Pancreas (tissue), 10 donors: ENCODE results near the gene SIK2. TPM values are rescaled to one million over a fixed set of nuclear protein-coding genes. Genes with fewer than 3 reads are reported as not detected.

ENCODE experiments used
- ATAC-seq, 4 donors: fragments of 200-7000 bp; cut with Tn5 transposase; one replicate each; pipeline versions ENCODE4 v1.8.0 to v1.9.1; 2020; ENCODE audit warnings: mild to moderate bottlenecking in 4 of 4, moderate library complexity in 4 of 4
- DNase-seq, 6 donors: peaks; one replicate each; pipeline ENCODE4 v3.0.0-alpha.2; 2020
- FAIRE-seq: peaks from 2 replicates; lab custom pipeline; 2012; peaks lifted over from hg19 to GRCh38; lab: Jason Lieb, UNC
- H3K27ac ChIP-seq, 4 donors: fragments of 200-600 bp; sonication (generic); 1 replicate in 3 of 4; 2 replicates in 1 of 4; pipeline versions ENCODE4 v1.5.0 to v1.8.0; 2020
- H3K27me3 ChIP-seq, 4 donors: fragments of 200-600 bp; one replicate each; pipeline ENCODE4 v1.8.0; 2021
- H3K36me3 ChIP-seq, 3 donors: fragments of 200-600 bp; sonication (generic) in 1 of 3; one replicate each; pipeline versions ENCODE4 v1.5.0 to v1.8.0; 2020 to 2021
- H3K4me1 ChIP-seq, 3 donors: fragments of 200-600 bp; one replicate each; pipeline ENCODE4 v1.8.0; 2021
- H3K4me3 ChIP-seq, 4 donors: fragments of 200-600 bp; sonication (generic) in 2 of 4; one replicate each; pipeline versions ENCODE4 v1.5.0 to v1.8.0; 2020 to 2021
- H3K9me3 ChIP-seq, 4 donors: fragments of 200-600 bp; one replicate each; pipeline ENCODE4 v1.8.0; 2021
- WGBS, 2 donors: extraction: QIAGEN DNeasy Blood & Tissue Kit; methylation state at CpG; one replicate each; pipeline ENCODE4 v1.1.7; 2013; 5-methylcytosine and 5-hydroxymethylcytosine counted together
- intact Hi-C, 3 donors: fragments of 100-400 bp; cut with DNase I; formaldehyde crosslinking; loops; one replicate each; pipeline versions ENCODE4 v1.11.1 to v1.14.2; 2022
- polyA plus RNA-seq, 2 donors: library from polyadenylated mRNA; stranded (reverse); fragments of 200-250 nt; gene quantifications; one replicate each; pipeline ENCODE4 v1.2.3, GENCODE V29; 2013
- total RNA-seq, 6 donors: library from RNA; stranded (reverse); fragmentation: NEBNext Ultra II Directional in 4 of 6; extraction: Animal tissue kit (Norgen Biotek cat#: 25700) in 4 of 6; gene quantifications; one replicate each; pipeline versions ENCODE4 v1.2.1 to v1.2.4, GENCODE V29; 2021 to 2023
- TF ChIP-seq, protein P1 (sequence below), 4 donors: fragments of 200-600 bp; sonication (generic) in 3 of 4; IDR thresholded peaks; one replicate each; pipeline versions ENCODE4 v1.5.0 to v1.8.0; 2021; ENCODE audit warnings: antibody characterized with exemption in 4 of 4
- donor health status: healthy with polysubstance abuse.
- donor health status: DM: no; HTN: no; CAD: no; lungs with moderate emphysema.
- donor health status: DM: no; HTN: no; CAD: no.
- donor health status: control.
- donor health status: control.
- donor health status: Bipolar disorder and iron deficiency.
- donor health status: DM: yes; HTN: yes; CAD: no.
- donor health status: DM: no; HTN: no; CAD: no.
- donor health status: DM: no; HTN: no; CAD: no.
- donor health status: DM: yes; HTN: yes; CAD: no.

The SIK2 gene
- total and polyA plus RNA-seq, 8 donors = 4.7 to 24.7 (median 17.5) TPM

DNA sequence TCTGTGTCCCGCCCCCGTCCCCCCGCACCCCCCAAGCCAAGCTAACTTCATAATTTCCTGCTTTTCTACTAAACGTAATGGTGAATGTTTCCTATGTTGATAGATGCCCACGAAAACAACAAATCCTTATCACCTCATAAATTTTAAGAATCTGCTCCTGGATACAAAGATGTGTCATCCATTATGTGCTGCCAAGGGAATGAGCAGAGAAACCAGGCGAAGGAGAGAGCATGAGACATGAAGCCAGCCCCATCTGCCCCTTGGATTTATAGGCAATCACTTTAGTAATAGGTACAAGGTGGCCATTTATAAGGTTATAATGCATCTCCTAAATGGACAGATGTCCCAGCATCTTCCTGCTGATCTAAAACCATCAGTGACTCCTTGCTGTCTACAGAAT lies 31.5 kb upstream of the SIK2 start:
- FAIRE-seq = no peak
- intact Hi-C loops = no loop called here
- H3K4me3 ChIP-seq = no peak overlapping the region
- no peaks in the 10 kb centered on the region for H3K9me3 ChIP-seq
- peaks cover 0 to 4% (median 0%) of the 10 kb centered on the region in 3 donors for H3K4me1 ChIP-seq
- WGBS, 2 donors = 62 to 83% methylated on average over 6 of the region's 6 CpGs
- no peaks in the 10 kb centered on the region for H3K36me3 ChIP-seq
- no peaks in the 10 kb centered on the region for H3K27me3 ChIP-seq
- TF ChIP-seq, protein P1, sequence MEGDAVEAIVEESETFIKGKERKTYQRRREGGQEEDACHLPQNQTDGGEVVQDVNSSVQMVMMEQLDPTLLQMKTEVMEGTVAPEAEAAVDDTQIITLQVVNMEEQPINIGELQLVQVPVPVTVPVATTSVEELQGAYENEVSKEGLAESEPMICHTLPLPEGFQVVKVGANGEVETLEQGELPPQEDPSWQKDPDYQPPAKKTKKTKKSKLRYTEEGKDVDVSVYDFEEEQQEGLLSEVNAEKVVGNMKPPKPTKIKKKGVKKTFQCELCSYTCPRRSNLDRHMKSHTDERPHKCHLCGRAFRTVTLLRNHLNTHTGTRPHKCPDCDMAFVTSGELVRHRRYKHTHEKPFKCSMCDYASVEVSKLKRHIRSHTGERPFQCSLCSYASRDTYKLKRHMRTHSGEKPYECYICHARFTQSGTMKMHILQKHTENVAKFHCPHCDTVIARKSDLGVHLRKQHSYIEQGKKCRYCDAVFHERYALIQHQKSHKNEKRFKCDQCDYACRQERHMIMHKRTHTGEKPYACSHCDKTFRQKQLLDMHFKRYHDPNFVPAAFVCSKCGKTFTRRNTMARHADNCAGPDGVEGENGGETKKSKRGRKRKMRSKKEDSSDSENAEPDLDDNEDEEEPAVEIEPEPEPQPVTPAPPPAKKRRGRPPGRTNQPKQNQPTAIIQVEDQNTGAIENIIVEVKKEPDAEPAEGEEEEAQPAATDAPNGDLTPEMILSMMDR (IDR thresholded peaks at IDR 0.05) = no peak
- no peak for DNase-seq
- H3K27ac ChIP-seq = no peak overlapping the region
- no peak for ATAC-seq

DNA sequence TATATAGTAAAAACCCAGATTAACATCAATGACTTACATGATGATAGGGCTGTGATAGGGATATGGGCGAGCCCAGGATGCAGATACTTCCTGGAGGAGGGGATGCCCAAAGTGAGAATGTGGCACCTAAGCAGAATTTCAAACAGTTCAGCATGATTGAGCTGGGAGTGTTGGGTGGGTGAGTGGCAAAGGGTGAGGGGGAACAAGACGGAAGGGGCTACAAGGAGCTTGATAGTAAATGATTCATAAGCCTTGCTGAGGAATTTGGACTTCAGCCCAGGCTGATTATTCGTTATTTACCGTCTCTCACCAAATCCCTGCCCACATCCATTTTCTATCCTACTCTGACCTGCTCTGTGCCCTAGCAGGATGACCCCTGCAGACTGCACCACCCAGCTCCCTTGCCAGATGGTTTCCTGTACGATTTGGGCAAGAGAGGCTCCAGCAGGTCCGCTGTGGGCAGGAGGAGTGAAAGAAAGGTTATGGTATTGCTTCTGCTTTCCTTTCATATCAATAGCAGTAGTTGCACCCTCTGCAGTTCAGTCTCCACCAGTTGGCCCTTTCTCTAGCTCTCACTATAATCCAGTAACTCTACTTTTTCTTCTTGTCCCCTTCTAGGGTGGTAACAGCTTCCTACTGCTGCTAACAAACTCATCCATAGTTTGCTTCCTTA lies 30.3 kb upstream of the SIK2 start:
- intact Hi-C loops = no loop called here
- H3K4me3 ChIP-seq = no peak overlapping the region
- no peaks in the 10 kb centered on the region for H3K27me3 ChIP-seq
- ATAC-seq (no peak), DNase-seq (no peak), FAIRE-seq (no peak)
- WGBS, 2 donors = 42 to 44% methylated on average over 6 of the region's 6 CpGs
- H3K36me3 ChIP-seq = no peaks in the 10 kb centered on the region
- TF ChIP-seq, protein P1 (IDR thresholded peaks at IDR 0.05) = no peak
- H3K9me3 ChIP-seq = no peaks in the 10 kb centered on the region
- no peak overlapping the region for H3K27ac ChIP-seq
- H3K4me1 ChIP-seq = peaks cover 0 to 4% (median 0%) of the 10 kb centered on the region in 3 donors

DNA sequence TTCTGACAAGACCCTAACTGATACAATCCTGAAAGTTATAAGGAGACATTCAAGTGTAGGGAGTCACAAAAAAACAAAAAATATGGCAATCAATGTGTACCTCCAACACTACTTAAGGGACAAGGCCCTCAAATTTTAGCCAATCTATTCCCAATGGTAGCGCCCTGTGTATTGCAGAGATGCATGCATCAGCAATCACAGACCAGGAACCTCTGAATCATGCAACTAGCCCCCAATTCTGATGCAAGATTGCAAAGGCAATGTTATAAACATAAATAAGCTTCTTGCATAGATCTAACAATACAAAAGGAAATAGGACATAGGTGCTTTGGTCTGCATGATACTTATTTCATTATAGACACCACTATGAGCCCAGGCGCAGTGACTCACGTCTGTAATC lies 29.7 kb upstream of the SIK2 start:
- intact Hi-C loops = no loop called here

DNA sequence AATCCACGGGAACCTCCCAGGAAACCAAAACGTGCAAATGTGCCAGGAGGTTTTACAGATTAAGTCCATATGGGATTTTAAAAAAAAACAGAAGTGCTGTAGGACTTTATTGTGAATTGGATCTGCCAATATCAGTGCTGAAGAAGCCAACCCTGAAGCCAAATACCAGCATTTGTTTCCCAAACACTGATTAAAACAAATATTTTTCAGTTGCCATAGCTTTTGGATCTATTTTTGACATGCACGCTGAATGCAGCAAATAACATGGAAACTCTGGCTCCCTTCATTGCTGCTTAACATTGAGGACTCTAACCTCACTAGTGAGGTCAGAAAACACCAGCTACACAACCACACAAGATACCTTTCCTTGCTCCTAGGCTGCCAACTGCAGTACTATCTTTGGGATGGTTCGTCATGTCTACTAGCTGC lies 28.4 kb upstream of the SIK2 start:
- Histone ChIP-seq H3K36me3 (no peaks in the 10 kb centered on the region), H3K9me3 (no peaks in the 10 kb centered on the region), H3K4me3 (no peak overlapping the region), H3K27me3 (no peaks in the 10 kb centered on the region), H3K4me1 (peaks cover 0 to 4% (median 0%) of the 10 kb centered on the region in 3 donors), H3K27ac (no peak overlapping the region)
- no peak for DNase-seq
- WGBS, 2 donors = 30 to 48% methylated on average over 4 of the region's 4 CpGs
- TF ChIP-seq, protein P1 (IDR thresholded peaks at IDR 0.05) = no peak
- peak; percentile 51 to 74 (median 69) for ATAC-seq
- no peak for FAIRE-seq
- intact Hi-C loops = no loop called here

More for the DNA sequence above, 29.7 kb upstream of the SIK2 start:
- ATAC-seq (no peak), DNase-seq (no peak), FAIRE-seq (no peak)
- H3K4me1 ChIP-seq = peaks cover 0 to 4% (median 0%) of the 10 kb centered on the region in 3 donors
- 97% methylated on average over 3 of the region's 3 CpGs for WGBS, 2 donors
- H3K4me3 ChIP-seq = no peak overlapping the region
- no peak overlapping the region for H3K27ac ChIP-seq
- H3K27me3 ChIP-seq = no peaks in the 10 kb centered on the region
- no peaks in the 10 kb centered on the region for H3K9me3 ChIP-seq
- no peaks in the 10 kb centered on the region for H3K36me3 ChIP-seq
- TF ChIP-seq, protein P1 (IDR thresholded peaks at IDR 0.05) = no peak
